Measurements from ENCODE around the gene ATP6V0A1.
"Not testable (repeated sequence)": the region's sequence is repeated elsewhere in the genome, so short reads cannot be mapped to it uniquely, and the experiment has no call there.

Gene ATP6V0A1

GRCh38 chr17:42458497-42459255 lies at the start of gene ATP6V0A1:
Gene ATP6V0A1, plus strand, starts transcription at chr17:42458878. Its CDS starts 2,017 bp downstream, at chr17:42460895.
- peak; percentile 85 to 90 for DNase-seq

DNA sequence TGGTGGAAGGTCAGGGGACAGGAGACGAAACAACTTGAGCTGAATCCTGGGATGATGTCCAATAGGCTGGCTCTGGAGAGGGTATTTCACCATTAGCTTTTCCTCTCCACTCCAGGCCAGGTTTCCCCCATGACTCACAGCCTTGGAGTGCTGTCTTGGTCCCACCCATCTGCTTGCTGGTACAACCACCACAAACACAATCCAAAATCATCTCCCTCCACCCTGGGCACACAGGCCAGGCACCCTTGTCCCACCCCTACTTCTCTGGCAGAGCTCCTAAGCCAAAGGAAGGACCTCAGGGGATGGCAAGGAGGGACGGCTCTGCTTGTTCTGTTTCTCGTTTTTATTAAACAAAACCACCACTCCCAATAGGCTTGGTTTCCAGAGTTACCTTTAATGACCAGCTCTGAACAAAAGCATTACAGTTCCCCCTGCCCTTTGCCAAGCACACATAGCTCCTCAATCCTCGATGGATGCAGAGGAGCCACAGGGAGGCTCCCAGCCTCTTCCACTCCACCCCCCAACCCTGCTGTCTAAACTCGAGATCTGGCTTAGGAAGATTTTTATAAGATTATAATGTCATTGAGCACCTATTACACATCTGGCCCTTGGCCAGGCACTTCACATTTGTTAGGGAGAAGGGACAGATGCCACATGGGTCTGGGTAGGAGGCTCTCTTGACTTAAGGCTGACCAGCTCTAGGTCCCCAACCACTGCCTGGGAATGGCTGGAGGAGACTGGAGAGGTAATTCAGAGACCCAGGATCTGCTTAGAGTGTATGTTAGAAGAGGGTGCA lies 49.0 kb upstream of the ATP6V0A1 start:
- DNase-seq, result no peak

DNA sequence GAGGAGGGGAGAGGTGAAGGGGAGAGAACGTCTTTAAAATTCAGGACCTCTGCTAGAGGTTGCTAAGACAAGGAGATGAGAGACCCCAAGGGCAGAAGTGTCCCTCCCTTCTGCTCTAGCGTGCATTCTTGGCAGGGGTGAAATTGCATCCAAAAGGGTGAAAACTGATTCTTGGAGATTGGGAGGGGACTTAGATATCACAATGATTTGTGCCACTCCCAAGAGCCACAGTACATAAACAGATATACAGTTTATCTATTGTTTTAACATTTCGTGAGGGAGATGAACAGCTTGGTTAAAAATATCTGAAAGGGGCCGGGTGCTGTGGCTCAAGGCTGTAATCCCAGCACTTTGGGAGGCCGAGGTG lies 48.4 kb upstream of the ATP6V0A1 start:
- DNase-seq, result no peak

GRCh38 chr17:42411361-42411760 lies 47.3 kb upstream of the ATP6V0A1 start:
- DNase-seq, result no peak

- DNase-seq, result no peak
Observed at GRCh38 chr17:42411905-42412679, 46.6 kb upstream of the ATP6V0A1 start.

DNA sequence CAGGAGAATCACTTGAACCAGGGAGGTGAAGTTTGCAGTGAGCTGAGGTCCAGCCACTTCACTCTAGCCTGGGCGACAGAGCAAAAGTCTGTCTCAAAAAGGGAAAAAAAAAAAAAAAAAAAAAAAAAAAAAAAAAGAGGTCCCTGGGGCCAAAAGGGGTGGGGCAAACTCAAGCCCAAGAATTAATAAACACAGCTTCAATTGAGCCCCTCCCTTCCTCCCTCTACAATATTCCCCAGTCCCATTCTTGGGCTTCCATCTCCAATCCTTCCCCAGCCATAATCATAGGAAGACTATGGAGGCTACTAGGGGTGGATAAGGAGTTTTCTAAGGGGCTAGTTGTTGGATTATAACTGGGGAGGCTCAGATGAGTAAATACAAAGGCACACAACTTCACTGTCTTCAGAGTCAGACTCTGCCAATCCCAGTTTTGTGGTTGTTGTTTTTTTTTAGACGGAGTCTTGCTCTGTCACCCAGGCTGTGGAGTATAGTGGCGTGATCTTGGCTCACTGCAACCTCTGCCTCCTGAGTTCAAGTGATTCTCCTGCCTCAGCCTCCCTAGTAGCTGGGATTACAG lies 45.1 kb upstream of the ATP6V0A1 start:
- no peak for DNase-seq

- DNase-seq, result peak; percentile 26 to 37
Observed at GRCh38 chr17:42414704-42415409, 43.8 kb upstream of the ATP6V0A1 start.

- not testable (repeated sequence) for DNase-seq
Observed at GRCh38 chr17:42417981-42418380, 40.7 kb upstream of the ATP6V0A1 start.

DNA sequence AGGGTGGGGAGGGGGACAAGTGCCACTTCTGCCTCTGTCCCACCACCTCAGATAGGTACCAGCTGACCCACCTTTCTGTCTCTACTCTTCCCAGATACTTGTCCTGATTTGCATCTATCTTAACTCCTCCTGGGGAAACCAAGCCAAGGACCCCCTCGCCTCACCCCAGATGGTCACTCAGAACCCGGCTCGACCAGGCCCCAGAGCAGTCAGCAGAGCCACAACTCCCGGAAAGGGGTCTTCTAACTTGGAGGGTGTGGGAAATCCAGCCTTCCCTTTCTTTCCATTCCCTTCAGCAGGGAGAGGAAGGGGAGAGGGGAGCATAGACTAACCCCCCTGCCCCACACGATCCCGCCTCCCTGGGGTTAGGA lies 37.6 kb upstream of the ATP6V0A1 start:
- DNase-seq, result no peak

DNA sequence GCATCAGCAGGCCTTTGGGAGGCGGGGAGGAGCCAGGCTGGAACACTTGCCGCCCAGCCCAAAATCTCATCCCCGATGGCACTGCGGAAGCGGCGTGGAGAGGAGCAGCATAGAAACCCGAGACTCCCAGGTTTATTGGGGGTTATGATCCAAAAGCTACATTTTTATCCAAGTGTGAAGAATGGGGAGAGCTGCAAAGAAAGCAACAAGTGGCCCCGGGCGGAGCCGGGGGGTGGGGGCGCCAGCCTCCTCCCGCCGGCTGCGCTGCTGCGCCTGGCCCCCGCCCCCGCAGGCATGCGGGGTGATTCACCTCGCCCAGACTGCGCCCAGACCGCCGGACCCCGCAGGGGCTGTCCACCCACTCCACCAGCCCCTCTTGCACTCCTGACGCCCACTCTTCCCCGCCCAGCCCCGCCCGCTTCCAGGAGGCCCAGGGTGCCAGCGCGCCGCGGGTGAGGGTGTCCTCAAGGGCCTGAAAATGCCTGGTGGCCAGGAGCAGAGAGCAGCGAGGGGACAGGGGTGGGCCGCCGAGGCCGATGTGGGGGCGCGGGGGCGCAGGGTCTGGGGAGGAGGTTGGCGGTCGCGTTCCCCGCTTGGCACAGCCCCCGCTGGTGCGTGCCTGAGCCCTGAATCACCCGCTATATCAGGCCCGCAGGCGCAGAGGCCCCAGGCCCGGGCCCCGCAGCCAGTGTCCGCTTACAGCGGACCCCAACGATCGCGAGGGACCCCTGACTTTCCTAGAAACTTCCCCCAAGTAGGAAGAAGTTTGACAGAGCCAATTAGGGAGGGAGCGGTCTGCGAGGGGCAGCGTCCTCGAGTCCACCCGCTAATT lies 37.0 kb upstream of the ATP6V0A1 start:
- no peak for DNase-seq

GRCh38 chr17:42422412-42422957 lies 36.2 kb upstream of the ATP6V0A1 start:
- DNase-seq, result peak; percentile 9 to 20

GRCh38 chr17:42422958-42423712 lies 35.5 kb upstream of the ATP6V0A1 start, which contains the start of gene CAVIN1:
Gene CAVIN1, minus strand, starts transcription at chr17:42423256. Its CDS starts 159 bp downstream, at chr17:42423097.
- peak in 1 of 2 donors; percentile 6 for DNase-seq

DNA sequence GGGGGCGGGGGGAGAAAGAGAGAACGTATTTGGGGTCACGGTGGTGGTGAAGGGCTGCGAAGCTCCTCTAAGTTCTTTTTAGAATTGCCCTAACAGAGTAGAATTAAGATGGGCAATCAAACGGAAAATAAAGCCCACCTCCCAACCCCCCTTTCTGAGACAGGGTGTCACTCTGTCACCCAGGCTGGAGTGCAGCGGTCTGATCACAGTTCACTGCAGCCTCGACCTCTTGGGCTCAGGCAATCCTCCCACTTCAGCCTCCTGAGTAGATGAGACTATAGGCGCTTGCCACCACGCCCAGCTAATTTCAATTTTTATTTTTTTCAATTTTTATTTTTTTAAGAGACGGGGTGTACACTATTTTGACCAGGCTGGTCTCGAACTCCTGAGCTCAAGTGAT lies 34.9 kb upstream of the ATP6V0A1 start:
- no peak for DNase-seq

GRCh38 chr17:42424991-42425610 lies 33.6 kb upstream of the ATP6V0A1 start:
- no peak for DNase-seq

- DNase-seq, result peak; percentile 42 to 61
Observed at GRCh38 chr17:42428141-42428944, 30.3 kb upstream of the ATP6V0A1 start.

DNA sequence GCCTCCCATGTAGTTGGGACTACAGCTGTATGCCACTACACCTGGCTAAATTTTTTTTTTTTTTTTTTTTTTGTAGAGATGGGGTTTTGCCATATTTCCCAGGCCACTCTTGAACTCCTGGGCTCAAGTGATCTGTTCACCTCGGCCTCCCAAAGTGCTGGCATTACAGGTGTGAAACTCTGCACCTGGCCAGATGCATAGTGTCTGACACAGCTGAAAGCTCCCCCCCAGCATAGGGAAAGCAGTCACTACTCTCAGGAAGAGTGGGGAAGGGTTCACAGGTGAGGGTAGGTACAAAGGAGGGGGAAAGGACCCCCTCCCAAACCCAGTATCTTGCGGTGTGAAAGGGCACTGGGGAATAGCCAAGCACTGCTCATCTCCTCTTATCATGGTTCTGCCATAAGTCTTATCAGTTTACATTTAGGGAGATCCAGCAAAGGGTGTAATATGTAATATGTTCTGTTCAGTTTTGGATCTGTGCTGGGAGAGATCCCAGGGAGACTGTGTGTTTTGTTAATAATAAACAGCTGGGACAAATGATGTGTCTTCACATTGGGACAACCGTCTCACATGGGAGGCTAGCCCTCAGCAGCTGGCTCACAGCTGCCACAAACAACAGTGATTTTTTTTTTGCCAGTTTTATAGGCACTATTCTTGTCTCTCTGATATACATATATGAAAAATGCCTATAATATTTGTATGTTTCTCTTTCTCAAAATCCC lies 28.8 kb upstream of the ATP6V0A1 start:
- DNase-seq, result no peak

- DNase-seq, result no peak
Observed at GRCh38 chr17:42431758-42432161, 26.9 kb upstream of the ATP6V0A1 start.

DNA sequence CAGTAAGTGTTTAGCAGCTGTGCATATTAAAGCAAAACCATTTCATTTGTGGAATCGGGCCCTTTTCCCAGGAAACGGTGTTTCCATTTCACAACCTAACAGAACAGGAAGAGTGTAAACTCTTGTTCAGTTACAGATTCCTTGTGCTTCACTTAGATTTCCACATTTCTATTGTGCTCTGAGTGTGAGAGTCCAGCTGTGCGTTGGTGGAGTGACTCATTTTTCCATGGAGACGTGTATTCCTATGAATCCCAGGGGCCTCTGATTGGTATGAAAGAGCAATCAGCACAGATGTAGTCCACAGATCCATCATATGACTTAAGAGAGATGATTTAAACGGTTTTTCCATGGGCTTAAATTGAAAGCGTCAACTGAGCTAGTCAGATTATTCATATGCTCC lies 22.3 kb upstream of the ATP6V0A1 start:
- no peak for DNase-seq
